A549 (cell line): ENCODE data around the gene TMEM86B.

Source experiments
- ATOH8 ChIP-seq: fragments of 250-450 bp; sonication (Bioruptor Pico); IDR thresholded peaks from 2 replicates; pipeline ENCODE4 v1.5.0; 2020; ENCODE audit warnings: low read depth, mild to moderate bottlenecking, moderate library complexity
- BCL3 ChIP-seq: fragments of >200 bp; sonication (Bioruptor Twin); formaldehyde crosslinking; IDR thresholded peaks from 3 replicates; pipeline ENCODE4 v1.6.1; 2016
- CTCF ChIP-seq: fragments of >200 bp; sonication (Bioruptor Twin); formaldehyde crosslinking; IDR thresholded peaks from 3 replicates; pipeline ENCODE4 v1.5.1; 2016
- ESRRA ChIP-seq: fragments of 150-350 bp; IDR thresholded peaks from 2 replicates; pipeline ENCODE4 v1.6.1; 2014; ENCODE audit warnings: mild to moderate bottlenecking, low read length, borderline replicate concordance
- HMGXB4 ChIP-seq: fragments of 250-450 bp; sonication (Bioruptor Pico); IDR thresholded peaks from 2 replicates; pipeline ENCODE4 v1.5.0; 2021; ENCODE audit warnings: mild to moderate bottlenecking, moderate library complexity, borderline replicate concordance
- JUN ChIP-seq, 2 experiments: fragments of >200 bp; sonication (Bioruptor Twin); formaldehyde crosslinking; IDR thresholded peaks; 2 replicates in 1 of 2; 3 replicates in 1 of 2; pipeline ENCODE4 v1.6.1; 2016 to 2017
- MAX ChIP-seq: IDR thresholded peaks from 2 replicates; pipeline ENCODE4 v1.6.1; 2012
- POLR2A ChIP-seq: IDR thresholded peaks from 2 replicates; pipeline ENCODE4 v1.6.1; 2012; ENCODE audit warnings: mild to moderate bottlenecking, low read length
- RCOR1 ChIP-seq: fragments of 150-350 bp; IDR thresholded peaks from 2 replicates; pipeline ENCODE4 v1.6.1; 2014; ENCODE audit warnings: antibody characterized with exemption, low read length, low read depth
- RFX5 ChIP-seq: fragments of 450-650 bp; IDR thresholded peaks from 2 replicates; pipeline ENCODE4 v1.7.1; 2014; ENCODE audit warnings: antibody characterized with exemption, mild to moderate bottlenecking, moderate library complexity
- USF2 ChIP-seq: fragments of 450-650 bp; IDR thresholded peaks from 2 replicates; pipeline ENCODE4 v1.6.1; 2014; ENCODE audit warnings: antibody characterized with exemption

- no peak for TF ChIP-seq ATOH8
- TF ChIP-seq HMGXB4 (CRISPR knock-in tag): no peak
- no peak for TF ChIP-seq CTCF
- no peak for TF ChIP-seq POLR2A
- no peak for TF ChIP-seq BCL3
- no peak for TF ChIP-seq RFX5
- no peak for TF ChIP-seq ESRRA
- TF ChIP-seq MAX: no peak
- TF ChIP-seq JUN (IDR thresholded peaks at IDR 0.05): no peak
- TF ChIP-seq USF2: no peak
- no peak for TF ChIP-seq RCOR1
Measured at GRCh38 chr19:55228403-55229031, at the start of gene TMEM86B.
